NCI-H2196 treated with DMSO at 0.1 percent for 48 hours (cell line): ENCODE measurements around the gene GTSE1.

Source experiments
- DNase-seq: peaks from one replicate; lab custom pipeline; 2025; ENCODE audit not compliant: unreplicated experiment; lab: John Stamatoyannopoulos, UW

GTSE1 gene

DNA sequence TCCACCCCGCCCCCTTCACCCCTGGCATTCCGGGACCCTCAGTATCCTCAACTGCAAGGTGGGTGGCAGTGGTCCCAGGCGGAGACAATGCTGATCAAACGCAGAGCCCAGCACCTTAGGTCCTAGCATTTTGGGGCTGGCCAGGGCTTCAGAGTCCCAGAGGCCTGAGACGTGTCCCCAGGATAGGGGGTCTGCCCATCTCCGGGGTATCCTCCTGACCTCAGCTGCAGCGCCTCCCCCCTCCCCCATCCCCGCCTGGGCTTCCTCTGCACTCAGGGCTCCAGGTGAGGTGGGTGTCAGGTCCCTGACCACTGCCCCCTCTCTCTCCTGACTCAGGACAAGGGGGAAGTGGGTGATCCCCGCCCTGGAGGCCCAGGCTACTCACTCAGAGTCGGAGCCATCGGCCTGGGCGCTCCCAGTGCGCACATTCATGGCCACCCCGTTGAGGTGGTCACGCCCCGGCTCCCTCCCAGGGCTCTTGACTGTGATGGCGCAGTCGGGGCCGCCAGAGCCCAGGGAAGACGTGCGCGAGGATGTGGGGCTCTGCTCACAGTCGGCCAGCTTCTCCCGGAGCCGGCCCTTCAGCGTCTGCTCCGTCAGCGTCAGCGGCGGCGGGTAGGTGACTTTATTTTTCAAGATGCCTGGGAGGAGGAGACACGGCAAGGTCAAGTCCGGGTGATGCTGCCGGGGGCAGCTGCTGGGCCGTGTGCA, 67.1 kb downstream of the GTSE1 start:
- DNase-seq, result no peak

- no peak for DNase-seq
Observed at GRCh38 chr22:46364341-46365165, 67.9 kb downstream of the GTSE1 start.

- no peak for DNase-seq
Observed at GRCh38 chr22:46365166-46365624, 68.5 kb downstream of the GTSE1 start.

GRCh38 chr22:46366327-46366731, 69.7 kb downstream of the GTSE1 start:
- DNase-seq, result no peak

DNA sequence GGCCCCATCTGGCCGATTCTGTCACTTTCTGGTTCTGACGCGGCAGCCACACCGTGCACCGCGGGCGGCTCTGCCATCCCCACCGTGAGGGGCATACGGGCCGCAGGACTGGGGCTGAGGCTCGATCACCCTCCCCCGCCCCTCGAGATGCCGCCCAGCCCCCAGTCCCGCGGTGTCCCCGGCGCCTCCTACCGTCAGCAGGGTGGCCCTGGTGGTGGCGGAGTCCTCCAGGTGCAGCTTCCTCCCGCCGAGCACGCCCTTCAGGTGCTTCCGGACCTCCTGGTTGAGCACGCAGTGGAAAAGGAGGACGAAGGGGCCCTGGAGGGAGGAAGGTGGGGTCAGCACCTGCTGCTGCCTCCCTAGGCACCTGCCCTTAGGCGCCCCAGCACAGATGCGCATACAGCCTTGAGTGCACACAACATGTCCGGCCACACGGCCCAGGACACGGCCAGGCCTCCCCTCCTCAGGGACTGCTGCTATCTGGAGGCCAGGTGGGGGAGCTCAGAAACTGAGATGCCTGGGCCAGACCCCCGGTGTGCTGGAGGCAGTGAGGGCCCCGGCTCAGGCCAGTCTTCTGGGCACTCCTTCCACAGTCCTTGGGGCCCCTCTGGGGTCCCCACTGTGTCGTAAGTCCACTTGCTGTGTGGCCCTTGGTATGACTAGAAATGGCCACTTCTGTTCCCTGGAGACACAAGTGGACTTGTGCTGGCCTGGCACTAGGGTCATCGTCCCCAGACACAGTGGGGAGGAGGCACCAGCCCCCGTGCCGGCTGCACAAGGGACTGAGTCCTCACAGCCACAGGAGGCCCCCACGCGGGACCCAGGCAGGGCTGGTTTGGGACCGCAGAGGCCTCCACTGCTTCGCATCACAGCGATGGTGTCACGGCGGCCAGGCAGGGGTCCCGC, 70.4 kb downstream of the GTSE1 start:
- DNase-seq, result no peak

DNA sequence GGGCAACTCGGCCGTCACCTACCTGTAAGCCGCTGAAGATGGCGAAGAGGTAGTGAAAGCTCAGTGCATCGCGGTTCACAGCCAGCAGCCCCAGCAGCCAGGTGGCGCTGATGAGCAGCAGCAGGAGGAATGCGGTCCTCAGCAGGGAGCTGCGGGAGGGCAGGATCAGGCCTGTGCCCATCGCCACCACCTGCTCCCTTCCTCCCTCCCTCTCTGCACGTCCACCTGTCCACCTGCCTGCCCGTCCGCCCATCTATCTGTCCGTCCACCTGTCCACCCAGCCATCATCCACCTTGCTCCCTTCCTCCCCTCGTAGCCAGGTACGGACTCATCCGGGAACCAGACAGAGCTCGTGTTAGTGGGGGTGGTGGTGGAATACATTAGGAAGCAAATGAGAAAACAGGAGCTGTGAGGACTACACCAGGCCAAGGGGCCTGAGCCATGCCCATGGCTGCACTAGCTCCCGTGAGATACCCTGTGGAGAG, 71.1 kb downstream of the GTSE1 start:
- peak; percentile 10 for DNase-seq

DNA sequence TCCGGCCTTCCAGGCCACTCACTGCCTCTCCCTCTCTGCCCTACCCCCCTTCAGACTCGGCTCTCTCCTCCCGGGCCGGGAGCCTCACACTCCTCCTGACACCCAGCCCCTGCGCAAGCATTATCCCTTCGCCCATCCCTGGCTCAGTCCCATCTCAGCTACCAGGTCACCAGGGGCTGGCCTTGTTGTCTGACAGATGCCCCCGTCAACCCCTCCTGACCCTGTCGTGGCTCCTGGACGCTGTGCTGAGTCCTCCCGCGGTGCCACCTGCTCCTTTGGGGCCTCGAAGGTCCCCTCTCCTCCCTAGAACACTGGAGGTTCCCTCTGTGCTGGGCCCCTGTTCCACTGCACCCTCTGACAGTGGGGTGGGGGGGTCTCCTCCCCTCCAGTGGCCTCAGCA, 71.8 kb downstream of the GTSE1 start:
- DNase-seq, result no peak

- DNase-seq, result no peak
Observed at GRCh38 chr22:46368871-46369715, 72.4 kb downstream of the GTSE1 start.

DNA sequence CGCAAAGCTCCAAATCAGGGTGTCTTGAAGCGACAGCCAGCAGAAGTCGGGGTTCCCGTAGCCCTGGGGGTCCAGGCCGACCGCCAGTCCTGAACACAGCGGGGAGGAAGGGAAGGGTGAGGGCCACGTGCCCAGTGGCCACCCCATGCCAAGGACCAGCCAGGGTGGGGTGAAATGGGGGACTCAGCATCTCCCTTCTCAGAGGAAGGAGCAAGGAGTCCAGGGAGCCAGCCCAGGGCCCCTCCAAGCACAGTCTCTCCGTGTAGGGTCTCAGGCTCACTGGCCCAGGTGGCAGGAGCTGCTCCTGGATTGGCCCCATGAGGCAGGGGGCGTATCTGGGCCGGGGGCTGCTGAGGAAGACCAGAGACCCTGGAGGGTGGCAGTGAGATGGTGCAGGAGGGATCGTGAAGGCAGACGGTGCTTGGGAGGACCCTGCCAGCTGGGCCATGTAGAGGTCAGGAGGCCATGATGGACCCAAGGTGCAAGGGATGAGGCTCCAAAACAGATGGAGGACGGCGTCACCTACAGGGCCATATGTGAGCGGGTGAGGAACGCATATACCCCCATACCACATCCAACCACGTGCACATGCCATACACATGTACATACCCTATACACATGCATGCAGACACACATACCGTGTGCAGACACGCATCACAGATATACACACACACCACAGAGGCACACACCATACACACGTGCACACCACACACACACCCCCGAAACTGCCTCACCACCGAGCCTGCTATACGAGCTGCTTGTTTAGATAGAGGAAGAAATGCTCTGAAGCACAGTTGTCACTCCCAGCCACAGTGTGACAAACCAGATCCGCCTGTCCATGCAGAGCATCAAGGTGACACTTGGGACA, 73.3 kb downstream of the GTSE1 start:
- DNase-seq, result no peak

- DNase-seq, result no peak
Observed at GRCh38 chr22:46370584-46371291, 74.1 kb downstream of the GTSE1 start.

DNA sequence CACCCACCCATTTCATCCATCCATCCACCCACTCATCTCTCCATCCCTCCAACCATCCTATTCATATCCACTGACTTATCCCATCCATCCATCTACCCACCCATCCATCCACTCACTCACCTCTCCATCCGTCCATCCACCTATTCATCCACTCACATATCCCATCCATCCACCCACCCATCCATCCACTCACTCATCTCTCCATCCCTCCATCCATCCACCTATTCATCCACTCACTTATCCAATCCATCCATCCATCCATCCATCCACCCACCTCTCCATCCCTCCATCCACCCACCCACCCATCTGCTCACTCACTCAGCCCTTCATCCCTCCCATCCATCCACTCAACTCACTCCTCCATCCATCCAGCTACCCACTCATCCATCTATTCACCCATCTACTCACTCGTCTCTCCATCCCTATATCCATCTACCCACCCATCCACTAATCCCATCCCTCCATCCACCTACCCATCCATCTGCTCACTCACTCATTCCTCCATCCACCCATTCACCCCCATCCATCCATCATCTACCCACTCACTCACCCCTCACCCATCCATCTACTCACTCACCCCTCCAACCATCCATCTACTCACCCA, 75.1 kb downstream of the GTSE1 start:
- no peak for DNase-seq

- no peak for DNase-seq
Observed at GRCh38 chr22:46372686-46373085, 76.0 kb downstream of the GTSE1 start.

DNA sequence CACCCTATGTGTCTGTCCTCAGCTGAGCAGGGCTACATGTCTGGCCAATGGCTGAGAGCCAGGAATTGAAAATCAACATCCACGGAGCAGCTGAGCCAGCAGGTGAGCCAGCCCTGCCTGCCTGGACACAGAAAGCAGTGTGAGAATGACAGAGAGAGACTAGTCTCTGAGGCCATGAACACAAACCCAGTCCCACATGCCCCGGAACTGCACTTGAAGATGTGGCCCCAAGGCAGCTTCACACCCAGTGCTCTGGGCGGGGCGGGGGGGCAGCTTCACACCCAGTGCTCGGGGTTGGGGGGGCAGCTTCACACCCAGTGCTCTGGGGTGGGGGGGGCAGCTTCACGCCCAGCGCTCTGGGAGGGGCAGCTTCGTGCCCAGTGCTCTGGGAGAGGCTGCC, 76.5 kb downstream of the GTSE1 start:
- DNase-seq, result peak; percentile 6

- DNase-seq, result no peak
Observed at GRCh38 chr22:46373921-46374662, 77.4 kb downstream of the GTSE1 start.

DNA sequence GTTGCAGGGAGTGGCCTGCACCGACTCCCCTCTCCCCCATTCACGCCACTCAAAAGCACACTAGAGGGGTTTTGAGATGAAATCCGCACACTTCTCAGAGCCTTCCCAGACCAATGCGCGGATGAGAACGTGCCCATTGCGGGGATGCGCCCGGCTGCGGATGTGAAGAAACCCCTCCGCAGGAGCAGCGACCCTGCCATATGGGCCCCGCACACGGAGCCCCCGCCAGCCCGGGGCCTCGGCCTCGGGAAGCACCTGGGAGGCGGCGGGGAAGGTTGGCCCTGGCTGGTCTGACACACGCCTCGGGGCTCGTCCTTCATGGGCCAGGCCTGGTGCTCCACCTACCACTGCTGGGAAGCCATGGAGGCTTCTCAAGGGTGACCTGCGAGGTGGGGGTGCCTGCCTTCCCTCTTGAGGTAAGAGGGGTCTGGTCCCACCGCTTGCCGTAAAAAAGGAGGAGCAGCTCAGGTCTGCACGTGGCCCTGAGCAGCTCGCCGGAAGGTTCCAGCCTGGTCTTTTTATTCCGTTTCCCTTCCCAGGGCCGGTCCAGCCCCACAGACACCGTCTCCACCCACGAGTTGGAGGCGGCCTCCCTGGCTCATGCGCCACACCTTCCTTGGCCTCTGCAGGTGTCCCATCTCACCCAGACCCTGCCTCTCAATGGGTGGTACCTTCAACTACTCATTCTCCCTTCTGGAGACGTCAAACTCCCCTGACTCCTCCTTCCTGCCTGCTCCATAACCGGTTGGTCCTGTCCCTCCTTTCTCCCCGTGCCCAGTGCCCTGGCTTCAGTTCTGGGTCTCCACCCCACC, 78.2 kb downstream of the GTSE1 start:
- no peak for DNase-seq

DNA sequence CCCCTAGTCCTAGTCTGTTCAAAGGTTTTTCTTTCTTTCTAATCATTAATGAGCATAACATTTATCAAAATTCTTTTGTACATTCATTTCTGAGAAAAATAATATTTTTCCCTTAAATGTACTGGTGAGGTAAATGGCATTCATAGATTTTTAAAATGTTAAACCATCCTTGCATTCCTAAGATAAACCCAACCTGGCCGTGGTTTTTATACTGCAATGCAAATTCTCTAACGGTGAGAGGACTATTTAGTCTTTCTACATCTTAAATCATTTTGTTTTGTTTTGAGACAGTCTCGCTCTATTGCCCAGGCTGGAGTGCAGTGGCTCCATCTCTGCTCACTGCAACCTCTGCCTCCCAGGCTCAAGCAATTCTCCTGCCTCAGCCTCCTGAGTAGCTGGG, 79.4 kb downstream of the GTSE1 start:
- DNase-seq, result no peak
